NB4 (cell line): ENCODE data around the gene IL24.

Source experiments
- CTCF ChIP-seq: IDR thresholded peaks from one replicate; pipeline ENCODE4 v1.5.1; 2012; ENCODE audit warnings: low read depth, low read length
- MAX ChIP-seq: IDR thresholded peaks from 2 replicates; pipeline ENCODE4 v1.6.1; 2011; ENCODE audit warnings: low read depth, low read length
- POLR2A ChIP-seq: IDR thresholded peaks from 2 replicates; pipeline ENCODE4 v1.6.1; 2011; ENCODE audit warnings: mild to moderate bottlenecking; ENCODE audit not compliant: insufficient read length; ENCODE audit errors: extremely low read depth

- TF ChIP-seq MAX (no peak), CTCF (no peak), POLR2A (no peak)
These were observed 42.8 kb downstream of the IL24 start for GRCh38 chr1:206939841-206940587.
